Astrocyte (in vitro differentiated cells and primary cell): Measurements from ENCODE around the gene EXD3. TPM values are rescaled to one million over a fixed set of nuclear protein-coding genes. Genes with fewer than 3 reads are reported as not detected.
"Not testable (repeated sequence)": the region's sequence is repeated elsewhere in the genome, so short reads cannot be mapped to it uniquely, and the experiment has no call there.

ENCODE experiments used
- DNase-seq: peaks from one replicate; pipeline ENCODE4 v3.0.0-alpha.2; 2010; ENCODE audit warnings: low read depth
- FAIRE-seq: peaks from 2 replicates; lab custom pipeline; 2011; peaks lifted over from hg19 to GRCh38; lab: Jason Lieb, UNC
- H2AFZ ChIP-seq: 2 replicates; pipeline ENCODE4 v1.6.0; 2012; ENCODE audit warnings: low read depth, low read length, inconsistent platforms
- H3K27ac ChIP-seq: 2 replicates; pipeline ENCODE4 v1.5.1; 2011; ENCODE audit warnings: low read depth, low read length, inconsistent platforms
- H3K27me3 ChIP-seq: 2 replicates; pipeline ENCODE4 v1.6.0; 2011; ENCODE audit warnings: low read length, inconsistent platforms; ENCODE audit not compliant: insufficient read depth
- H3K36me3 ChIP-seq: 2 replicates; pipeline ENCODE4 v1.5.1; 2011; ENCODE audit warnings: low read length, inconsistent platforms; ENCODE audit not compliant: insufficient read depth
- H3K4me1 ChIP-seq: 2 replicates; pipeline ENCODE4 v1.5.1; 2011; ENCODE audit warnings: low read length, inconsistent platforms; ENCODE audit not compliant: insufficient read depth
- H3K4me2 ChIP-seq: 2 replicates; pipeline ENCODE4 v1.6.0; 2012; ENCODE audit warnings: low read length, inconsistent platforms
- H3K4me3 ChIP-seq: 2 replicates; pipeline ENCODE4 v1.5.1; 2011; ENCODE audit warnings: low read depth, mild to moderate bottlenecking, low read length, inconsistent platforms; ENCODE audit not compliant: insufficient read depth
- H3K79me2 ChIP-seq: 2 replicates; pipeline ENCODE4 v1.6.0; 2012; ENCODE audit warnings: mild to moderate bottlenecking, low read length, inconsistent platforms; ENCODE audit not compliant: insufficient read depth
- H3K9ac ChIP-seq: 2 replicates; pipeline ENCODE4 v1.6.0; 2012; ENCODE audit warnings: mild to moderate bottlenecking, low read length, inconsistent platforms
- H3K9me3 ChIP-seq: 2 replicates; pipeline ENCODE4 v1.5.1; 2012; ENCODE audit warnings: low read depth, mild to moderate bottlenecking, low read length, inconsistent platforms; ENCODE audit not compliant: insufficient read depth
- H4K20me1 ChIP-seq: 2 replicates; pipeline ENCODE4 v1.6.0; 2012; ENCODE audit warnings: low read length, inconsistent platforms; ENCODE audit not compliant: insufficient read depth
- H3K27ac Mint-ChIP-seq: one replicate; pipeline ENCODE4 v1.8.0; 2021; ENCODE audit warnings: mild to moderate bottlenecking, mixed read lengths; ENCODE audit not compliant: unreplicated experiment
- H3K27me3 Mint-ChIP-seq: one replicate; pipeline ENCODE4 v1.8.0; 2021; ENCODE audit warnings: low read depth, mixed read lengths; ENCODE audit not compliant: unreplicated experiment
- H3K36me3 Mint-ChIP-seq: one replicate; pipeline ENCODE4 v1.8.0; 2021; ENCODE audit warnings: low read depth, mixed read lengths; ENCODE audit not compliant: unreplicated experiment
- H3K4me1 Mint-ChIP-seq: one replicate; pipeline ENCODE4 v1.8.0; 2021; ENCODE audit warnings: low read depth, mixed read lengths; ENCODE audit not compliant: unreplicated experiment
- H3K4me3 Mint-ChIP-seq: one replicate; pipeline ENCODE4 v1.8.0; 2021; ENCODE audit warnings: mild to moderate bottlenecking, moderate library complexity, mixed read lengths; ENCODE audit not compliant: unreplicated experiment
- H3K9me3 Mint-ChIP-seq: one replicate; pipeline ENCODE4 v1.8.0; 2021; ENCODE audit warnings: mild to moderate bottlenecking, mixed read lengths; ENCODE audit not compliant: unreplicated experiment
- CTCF ChIP-seq: IDR thresholded peaks from 2 replicates; pipeline ENCODE4 v1.5.1; 2011; ENCODE audit warnings: low read depth, mild to moderate bottlenecking, inconsistent platforms, low read length, moderate library complexity; ENCODE audit not compliant: insufficient read depth
- EZH2 ChIP-seq: IDR thresholded peaks from 2 replicates; pipeline ENCODE4 v1.6.1; 2012; ENCODE audit warnings: mild to moderate bottlenecking, low read length, inconsistent platforms; ENCODE audit not compliant: insufficient read depth
- total RNA-seq: library from RNA; stranded (reverse); gene quantifications from 2 replicates; pipeline ENCODE4 v1.2.1, GENCODE V29; 2021

EXD3 gene
- total RNA-seq, 1 donor from 2014 or later = 8.5 TPM

- H3K9ac ChIP-seq, H3K27me3 Mint-ChIP-seq, H3K4me3 Mint-ChIP-seq, H3K9me3 ChIP-seq, H3K4me2 ChIP-seq, H3K27ac ChIP-seq, H3K9me3 Mint-ChIP-seq, DNase-seq, H3K36me3 Mint-ChIP-seq, H3K4me1 Mint-ChIP-seq, H3K27me3 ChIP-seq, H4K20me1 ChIP-seq, H2AFZ ChIP-seq, H3K36me3 ChIP-seq, H3K79me2 ChIP-seq, H3K4me1 ChIP-seq, H3K4me3 ChIP-seq: not testable (repeated sequence)
- peak; percentile 100 for FAIRE-seq
- H3K27ac Mint-ChIP-seq = peak overlapping the region; percentile 92
These were observed 95.1 kb downstream of the EXD3 start for GRCh38 chr9:137327641-137328550.

- Histone ChIP-seq H3K9me3 (no peaks in the 10 kb centered on the region), H3K36me3 (no peaks in the 10 kb centered on the region), H4K20me1 (no peaks in the 10 kb centered on the region), H3K27ac (no peak overlapping the region), H3K9ac (no peak overlapping the region), H3K79me2 (no peaks in the 10 kb centered on the region), H3K4me1 (no peaks in the 10 kb centered on the region), H3K27me3 (no peaks in the 10 kb centered on the region), H2AFZ (no peak overlapping the region), H3K4me3 (no peak overlapping the region), H3K4me2 (no peak overlapping the region)
- peaks cover 10% of the 10 kb centered on the region for H3K27me3 Mint-ChIP-seq
- no peak overlapping the region for H3K4me3 Mint-ChIP-seq
- H3K36me3 Mint-ChIP-seq = peaks cover 5% of the 10 kb centered on the region
- H3K4me1 Mint-ChIP-seq = peaks cover 2% of the 10 kb centered on the region
- H3K27ac Mint-ChIP-seq = no peak overlapping the region
- DNase-seq (no peak), FAIRE-seq (no peak)
- peaks cover 6% of the 10 kb centered on the region for H3K9me3 Mint-ChIP-seq
- TF ChIP-seq CTCF (no peak), EZH2 (no peak)
These were observed 96.4 kb downstream of the EXD3 start for GRCh38 chr9:137326445-137327065.

GRCh38 chr9:137325799-137326198 lies 97.2 kb downstream of the EXD3 start:
- no peak overlapping the region for H3K27ac Mint-ChIP-seq
- Histone ChIP-seq H3K27ac (no peak overlapping the region), H3K9me3 (no peaks in the 10 kb centered on the region), H3K4me2 (no peak overlapping the region), H3K4me3 (no peak overlapping the region), H3K27me3 (no peaks in the 10 kb centered on the region), H2AFZ (no peak overlapping the region), H3K9ac (no peak overlapping the region), H3K79me2 (no peaks in the 10 kb centered on the region), H4K20me1 (no peaks in the 10 kb centered on the region), H3K36me3 (no peaks in the 10 kb centered on the region), H3K4me1 (peaks cover under 1% of the 10 kb centered on the region)
- H3K9me3 Mint-ChIP-seq = peaks cover 3% of the 10 kb centered on the region
- TF ChIP-seq EZH2 (no peak), CTCF (no peak)
- H3K36me3 Mint-ChIP-seq = peaks cover 5% of the 10 kb centered on the region
- peaks cover 10% of the 10 kb centered on the region for H3K27me3 Mint-ChIP-seq
- FAIRE-seq (no peak), DNase-seq (no peak)
- H3K4me3 Mint-ChIP-seq = no peak overlapping the region
- H3K4me1 Mint-ChIP-seq = peaks cover 2% of the 10 kb centered on the region
